ENCODE data around the gene PPP2R3B. TPM values are rescaled to one million over a fixed set of nuclear protein-coding genes. Genes with fewer than 3 reads are reported as not detected.

The PPP2R3B gene
- total and polyA plus RNA-seq, 2 experiments from 2014 or later: 22.4 to 24.3 TPM

DNA sequence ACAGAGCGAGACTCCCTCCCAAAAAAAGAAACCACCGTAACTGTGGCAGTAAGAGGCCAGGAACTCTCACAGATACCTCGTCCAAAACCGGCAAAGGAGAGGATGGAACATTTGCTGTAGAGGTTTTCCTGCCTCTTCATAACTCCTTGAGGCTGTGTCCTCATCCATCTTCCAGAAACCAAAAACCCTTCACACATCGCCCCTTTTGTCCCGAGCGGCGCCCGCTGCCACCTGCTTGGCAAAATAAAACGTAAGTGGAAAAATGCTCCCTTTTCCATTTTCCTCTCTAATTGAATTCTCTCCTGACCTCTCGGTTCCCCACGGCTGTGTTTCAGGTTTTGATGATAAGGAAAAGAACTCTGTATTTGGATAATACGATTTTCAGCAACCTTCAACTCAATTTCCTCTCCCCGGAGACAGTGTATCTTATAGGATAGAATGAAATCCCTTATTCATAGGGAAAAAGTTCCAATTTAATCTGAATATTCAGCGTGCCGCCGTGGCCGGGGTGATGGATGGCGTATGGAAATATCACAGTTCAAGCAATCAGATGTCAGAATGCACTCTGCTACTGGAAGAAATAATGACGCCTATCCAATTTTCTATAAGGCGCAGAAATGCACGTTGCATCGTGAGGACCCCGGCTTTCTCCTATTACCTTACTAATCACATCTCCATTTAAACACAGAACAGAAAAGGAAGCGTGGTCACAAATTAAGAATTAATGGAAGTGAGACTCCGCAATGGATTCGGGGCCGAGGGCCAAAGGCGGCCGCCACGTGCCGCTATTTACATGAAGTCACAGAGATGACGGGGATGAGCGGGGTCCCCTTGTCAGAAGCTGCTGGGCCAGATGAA lies 5.2 kb upstream of the PPP2R3B start:
- Histone ChIP-seq H3K36me3 (replicated peaks; ENCODE audit: insufficient read depth, low read depth) (no peaks in the 10 kb centered on the region), H3K9me2 (replicated peaks; ENCODE audit: insufficient read depth) (no peaks in the 10 kb centered on the region), H3K9me3 (ENCODE audit: low read depth) (no peaks in the 10 kb centered on the region), H3K79me2 (no peaks in the 10 kb centered on the region), H3K27me3 (no peaks in the 10 kb centered on the region), H3K4me3 (no peak overlapping the region), H2AFZ (no peak overlapping the region), H3K27ac (no peak overlapping the region), H3K4me2 (no peak overlapping the region), H4K20me1 (ENCODE audit: insufficient read depth, poor library complexity, severe bottlenecking) (no peaks in the 10 kb centered on the region), H3K4me1 (ENCODE audit: insufficient read depth) (peaks cover 4% of the 10 kb centered on the region)
- 91% methylated on average over 34 of the region's 34 CpGs for WGBS (ENCODE audit: low lambda C conversion rate, missing lambda C conversion rate)
- no peak for DNase-seq (ENCODE audit: low spot score)
- TF ChIP-seq EZH2 (IDR thresholded peaks at IDR 0.05; ENCODE audit: borderline replicate concordance): no peak
- TF ChIP-seq EZH2phosphoT487 (IDR thresholded peaks at IDR 0.05; ENCODE audit: low read depth, severe bottlenecking, unreplicated experiment): no peak
- TF ChIP-seq, protein P1, sequence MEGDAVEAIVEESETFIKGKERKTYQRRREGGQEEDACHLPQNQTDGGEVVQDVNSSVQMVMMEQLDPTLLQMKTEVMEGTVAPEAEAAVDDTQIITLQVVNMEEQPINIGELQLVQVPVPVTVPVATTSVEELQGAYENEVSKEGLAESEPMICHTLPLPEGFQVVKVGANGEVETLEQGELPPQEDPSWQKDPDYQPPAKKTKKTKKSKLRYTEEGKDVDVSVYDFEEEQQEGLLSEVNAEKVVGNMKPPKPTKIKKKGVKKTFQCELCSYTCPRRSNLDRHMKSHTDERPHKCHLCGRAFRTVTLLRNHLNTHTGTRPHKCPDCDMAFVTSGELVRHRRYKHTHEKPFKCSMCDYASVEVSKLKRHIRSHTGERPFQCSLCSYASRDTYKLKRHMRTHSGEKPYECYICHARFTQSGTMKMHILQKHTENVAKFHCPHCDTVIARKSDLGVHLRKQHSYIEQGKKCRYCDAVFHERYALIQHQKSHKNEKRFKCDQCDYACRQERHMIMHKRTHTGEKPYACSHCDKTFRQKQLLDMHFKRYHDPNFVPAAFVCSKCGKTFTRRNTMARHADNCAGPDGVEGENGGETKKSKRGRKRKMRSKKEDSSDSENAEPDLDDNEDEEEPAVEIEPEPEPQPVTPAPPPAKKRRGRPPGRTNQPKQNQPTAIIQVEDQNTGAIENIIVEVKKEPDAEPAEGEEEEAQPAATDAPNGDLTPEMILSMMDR (IDR thresholded peaks at IDR 0.05; ENCODE audit: poor library complexity): no peak

DNA sequence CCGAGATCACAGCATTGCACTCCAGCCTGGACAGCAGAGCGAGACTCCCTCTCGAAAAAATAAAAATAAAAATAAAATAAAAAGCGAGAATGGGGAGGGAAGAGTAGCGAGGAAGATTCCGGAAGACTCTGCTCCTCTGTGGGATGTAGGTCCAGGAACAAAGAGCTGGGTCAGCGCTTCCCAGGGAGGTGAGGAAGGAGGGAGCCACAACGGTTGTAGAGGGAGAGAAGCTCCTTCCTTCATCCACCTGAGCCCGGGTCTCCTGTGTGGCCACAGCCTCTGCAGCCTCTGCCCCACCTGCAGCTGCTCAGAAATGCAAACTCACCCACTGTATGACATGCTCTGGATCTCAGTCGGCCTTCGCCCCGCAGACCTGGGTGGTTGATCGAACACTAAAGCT lies 3.8 kb upstream of the PPP2R3B start:
- peaks cover 10% of the 10 kb centered on the region for H3K4me1 ChIP-seq (ENCODE audit: insufficient read depth)

DNA sequence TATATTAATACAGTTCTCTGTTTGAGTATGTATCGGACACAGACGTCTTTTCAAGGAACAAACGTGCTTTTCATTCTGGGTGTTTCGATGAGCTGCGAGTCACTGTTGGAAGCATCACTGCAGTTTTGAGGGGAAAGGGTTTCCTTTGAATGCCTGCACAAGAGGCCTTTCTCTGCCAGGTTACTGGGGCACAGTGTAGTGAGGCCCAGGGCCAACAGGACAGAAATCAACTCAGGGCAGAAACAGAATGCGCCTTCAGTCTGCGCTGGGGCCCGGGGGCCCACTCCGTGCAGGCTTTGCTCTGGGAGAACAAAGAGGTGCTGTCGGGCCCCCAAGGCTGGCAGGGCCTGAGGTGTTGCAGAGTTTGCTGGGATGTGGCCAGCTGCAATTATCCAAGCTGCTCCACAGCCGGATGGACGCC lies 2.3 kb upstream of the PPP2R3B start:
- no peak overlapping the region for H3K4me3 ChIP-seq

More for the DNA sequence above, 3.8 kb upstream of the PPP2R3B start:
- TF ChIP-seq, protein P1 (IDR thresholded peaks at IDR 0.05; ENCODE audit: poor library complexity): no peak
- Histone ChIP-seq H3K4me2 (no peak overlapping the region), H3K27ac (no peak overlapping the region), H2AFZ (no peak overlapping the region), H3K4me3 (no peak overlapping the region), H4K20me1 (ENCODE audit: insufficient read depth, poor library complexity, severe bottlenecking) (no peaks in the 10 kb centered on the region), H3K79me2 (peaks cover 8% of the 10 kb centered on the region), H3K9me3 (ENCODE audit: low read depth) (no peaks in the 10 kb centered on the region), H3K36me3 (replicated peaks; ENCODE audit: insufficient read depth, low read depth) (no peaks in the 10 kb centered on the region), H3K9me2 (replicated peaks; ENCODE audit: insufficient read depth) (no peaks in the 10 kb centered on the region), H3K27me3 (no peaks in the 10 kb centered on the region)
- no peak for DNase-seq (ENCODE audit: low spot score)
- 96% methylated on average over 13 of the region's 13 CpGs for WGBS (ENCODE audit: low lambda C conversion rate, missing lambda C conversion rate)

DNA sequence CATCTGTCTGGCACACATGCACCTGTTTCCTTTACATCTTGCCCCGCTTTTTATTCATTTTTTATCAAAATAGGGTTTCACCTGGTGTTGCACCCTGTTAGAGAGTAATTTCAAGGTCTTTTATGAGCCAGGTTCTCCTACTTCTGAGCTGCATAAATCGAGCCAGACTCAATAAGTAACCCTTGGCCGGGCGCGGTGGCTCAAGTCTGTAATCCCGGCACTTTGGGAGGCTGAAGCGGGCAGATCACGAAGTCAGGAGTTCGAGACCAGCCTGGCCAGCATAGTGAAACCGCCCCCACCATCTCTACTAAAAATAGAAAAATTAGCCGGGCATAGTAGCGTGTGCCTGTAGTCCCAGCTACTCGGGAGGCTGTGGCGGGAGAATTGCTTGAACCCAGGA lies 1.0 kb upstream of the PPP2R3B start:
- H2AFZ ChIP-seq: peak overlapping the region; percentile 74
- no peaks in the 10 kb centered on the region for H3K36me3 ChIP-seq (replicated peaks; ENCODE audit: insufficient read depth, low read depth)
- TF ChIP-seq EZH2phosphoT487 (IDR thresholded peaks at IDR 0.05; ENCODE audit: low read depth, severe bottlenecking, unreplicated experiment) (no peak), EZH2 (IDR thresholded peaks at IDR 0.05; ENCODE audit: borderline replicate concordance) (no peak)
- TF ChIP-seq, protein P1 (IDR thresholded peaks at IDR 0.05; ENCODE audit: poor library complexity): no peak
- H3K27ac ChIP-seq: peak overlapping the region; percentile 32
- peaks cover 10% of the 10 kb centered on the region for H3K4me1 ChIP-seq (ENCODE audit: insufficient read depth)
- DNase-seq (ENCODE audit: low spot score): no peak
- peak overlapping the region; percentile 72 for H3K4me2 ChIP-seq
- no peaks in the 10 kb centered on the region for H3K9me2 ChIP-seq (replicated peaks; ENCODE audit: insufficient read depth)
- peak overlapping the region; percentile 18 for H3K4me3 ChIP-seq
- H3K27me3 ChIP-seq: no peaks in the 10 kb centered on the region
- peaks cover 15% of the 10 kb centered on the region for H3K79me2 ChIP-seq
- no peaks in the 10 kb centered on the region for H4K20me1 ChIP-seq (ENCODE audit: insufficient read depth, poor library complexity, severe bottlenecking)
- 85% methylated on average over 14 of the region's 14 CpGs for WGBS (ENCODE audit: low lambda C conversion rate, missing lambda C conversion rate)
- no peaks in the 10 kb centered on the region for H3K9me3 ChIP-seq (ENCODE audit: low read depth)

More for the DNA sequence above, 2.3 kb upstream of the PPP2R3B start:
- Histone ChIP-seq H4K20me1 (ENCODE audit: insufficient read depth, poor library complexity, severe bottlenecking) (no peaks in the 10 kb centered on the region), H3K36me3 (replicated peaks; ENCODE audit: insufficient read depth, low read depth) (no peaks in the 10 kb centered on the region), H3K9me3 (ENCODE audit: low read depth) (no peaks in the 10 kb centered on the region), H3K27me3 (no peaks in the 10 kb centered on the region), H3K79me2 (peaks cover 10% of the 10 kb centered on the region), H3K9me2 (replicated peaks; ENCODE audit: insufficient read depth) (no peaks in the 10 kb centered on the region), H3K4me1 (ENCODE audit: insufficient read depth) (peaks cover 10% of the 10 kb centered on the region), H3K4me2 (no peak overlapping the region), H2AFZ (no peak overlapping the region), H3K27ac (no peak overlapping the region)
- no peak for DNase-seq (ENCODE audit: low spot score)
- WGBS (ENCODE audit: low lambda C conversion rate, missing lambda C conversion rate): 92% methylated on average over 12 of the region's 12 CpGs
- no peak for TF ChIP-seq EZH2 (IDR thresholded peaks at IDR 0.05; ENCODE audit: borderline replicate concordance)
